Measurements from ENCODE around the gene TBC1D19.

The TBC1D19 gene

DNA sequence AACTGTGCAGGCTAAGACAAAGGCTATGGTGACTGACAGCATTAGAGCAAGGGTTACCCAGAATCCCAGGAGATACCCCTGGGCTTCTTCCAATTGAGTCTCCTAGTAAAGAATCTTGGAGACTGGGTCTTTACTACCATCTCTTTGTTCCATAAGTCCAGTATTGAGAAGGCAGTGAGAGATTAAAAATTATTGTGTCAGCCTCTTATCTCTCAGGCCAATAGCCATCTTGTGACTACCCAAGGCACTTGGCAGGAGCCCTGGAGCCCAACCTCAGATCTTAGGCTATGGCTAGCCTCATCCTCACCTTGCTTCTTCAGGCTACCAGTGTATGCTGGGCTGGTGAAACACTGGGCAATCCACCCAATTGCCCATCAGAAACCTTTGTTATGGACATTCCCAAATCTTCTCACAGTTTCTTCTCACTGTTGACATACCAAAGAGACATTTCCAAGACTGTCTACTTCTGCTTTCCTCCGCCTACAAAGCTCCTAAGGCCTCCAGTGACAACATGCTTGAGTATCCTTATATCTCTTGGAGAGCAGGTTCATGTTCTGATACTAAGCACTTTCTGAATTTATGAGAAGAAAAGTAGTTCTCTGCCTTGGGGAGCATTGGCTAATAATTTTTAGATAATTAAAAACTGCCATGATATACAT lies 200.5 kb downstream of the TBC1D19 start:
- no peak for DNase-seq

DNA sequence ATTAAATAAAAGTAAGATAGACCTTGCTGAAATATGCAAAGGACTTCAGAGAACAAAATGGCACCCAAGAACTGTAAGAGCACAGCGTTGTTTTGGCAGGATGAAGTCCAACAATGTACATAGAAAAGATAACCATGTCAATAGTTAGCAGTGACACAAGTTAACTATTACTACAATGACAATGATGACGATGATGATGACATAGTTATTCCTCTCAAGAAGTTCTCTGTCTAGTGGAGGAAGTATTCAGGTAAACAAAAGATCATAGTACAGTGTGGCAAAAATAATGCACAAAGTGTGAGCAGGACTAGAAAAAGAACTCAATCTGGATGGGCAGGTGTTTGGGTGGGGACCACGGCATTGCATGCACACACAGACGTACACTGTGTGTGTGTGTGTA lies 201.4 kb downstream of the TBC1D19 start:
- DNase-seq: no peak

DNA sequence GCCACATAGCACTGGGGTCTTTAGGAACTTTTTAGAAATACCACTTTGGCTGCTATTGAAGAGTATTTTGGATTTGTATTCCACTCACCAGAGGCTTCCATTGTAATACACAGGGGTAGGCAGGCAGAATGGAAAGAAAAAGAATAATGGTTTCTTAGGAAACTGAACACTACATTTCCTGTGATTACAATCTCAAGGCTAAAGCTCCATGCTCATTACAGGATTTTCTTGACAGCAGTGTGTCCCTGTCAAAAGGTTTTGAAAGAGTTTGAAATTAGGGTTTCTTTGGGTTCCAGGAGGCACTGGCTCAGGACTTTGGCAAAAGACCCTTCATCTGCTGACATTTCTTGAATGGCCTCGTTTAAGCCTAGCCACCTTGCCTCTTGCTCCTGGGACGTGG lies 201.9 kb downstream of the TBC1D19 start:
- no peak for DNase-seq

DNA sequence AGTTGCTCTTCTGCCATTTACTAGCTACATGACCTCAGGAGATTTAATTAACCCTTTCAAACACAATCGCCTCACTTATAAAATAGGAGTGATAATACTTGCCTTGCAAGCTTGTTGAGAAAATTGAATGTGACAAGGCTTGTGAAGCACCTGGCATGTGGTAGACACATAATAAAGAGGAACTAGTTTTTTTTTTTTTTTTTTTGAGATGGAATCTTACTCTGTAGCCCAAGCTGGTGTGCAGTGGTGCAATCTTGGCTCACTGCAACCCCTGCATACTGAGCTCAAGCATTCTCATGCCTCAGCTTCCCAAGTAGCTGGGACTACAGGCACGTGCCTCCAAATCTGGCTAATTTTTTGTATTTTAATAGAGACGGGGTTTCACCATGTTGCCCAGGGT lies 203.0 kb downstream of the TBC1D19 start:
- DNase-seq: no peak

DNA sequence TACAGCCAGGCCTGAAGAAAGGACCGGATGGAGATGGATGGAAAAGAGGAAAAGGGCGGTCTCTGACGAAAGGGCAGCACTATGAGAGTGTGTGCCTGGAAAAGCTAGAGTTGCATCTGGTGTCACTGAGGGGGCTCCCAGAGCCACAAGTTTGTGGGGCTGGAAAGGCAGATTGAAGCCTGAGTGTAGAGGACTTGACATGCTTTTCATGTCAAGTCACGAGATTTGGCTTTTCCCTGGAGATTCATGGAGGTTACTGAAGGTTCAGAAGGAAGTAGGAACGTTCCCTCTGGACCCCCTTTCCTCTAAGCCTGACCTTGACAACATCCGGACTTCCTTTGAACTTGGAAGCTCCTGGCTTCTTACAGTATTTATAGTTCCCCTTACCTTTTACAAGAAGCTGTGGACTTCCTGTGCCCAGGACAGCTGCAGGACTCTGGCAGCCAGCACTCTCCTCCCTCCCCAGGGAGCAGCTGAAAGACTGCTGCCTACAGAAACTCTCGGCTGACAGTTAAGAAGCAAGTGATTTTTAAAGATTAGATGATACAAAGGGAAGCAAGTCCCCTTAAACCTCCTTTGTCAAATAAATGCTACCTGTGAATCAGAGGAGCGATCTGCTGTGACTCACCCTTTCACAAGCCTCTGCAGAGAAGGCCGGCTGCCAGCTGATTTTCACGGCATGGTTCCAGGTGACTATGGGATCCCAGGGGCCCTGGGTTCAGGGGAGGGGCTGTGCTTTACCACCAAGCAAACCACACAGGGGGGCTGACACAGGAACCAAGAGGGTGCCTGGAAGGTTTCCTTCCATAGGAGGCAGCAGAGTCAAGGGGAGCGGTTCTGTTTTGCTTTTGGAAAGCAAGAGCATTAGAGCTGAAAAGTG lies 203.8 kb downstream of the TBC1D19 start:
- no peak for DNase-seq

DNA sequence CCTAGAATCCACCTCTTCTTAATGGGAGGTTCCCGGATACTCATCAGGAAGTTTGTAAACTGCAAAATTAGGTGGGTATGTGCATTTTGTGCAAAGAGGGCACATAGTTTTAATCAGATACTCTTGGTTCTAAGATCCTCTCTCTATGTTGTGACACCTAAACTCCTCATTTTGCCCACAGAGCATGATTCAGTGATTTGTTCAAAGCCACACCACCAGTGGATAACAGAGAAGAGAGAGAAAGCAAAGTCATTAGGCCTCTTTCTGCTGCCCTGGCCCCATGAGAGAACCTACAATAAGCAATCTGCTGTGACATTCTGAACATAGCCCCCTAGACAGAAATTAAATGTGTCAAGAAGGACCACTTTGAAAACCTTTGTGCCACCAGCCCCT lies 204.5 kb downstream of the TBC1D19 start:
- DNase-seq: no peak

DNA sequence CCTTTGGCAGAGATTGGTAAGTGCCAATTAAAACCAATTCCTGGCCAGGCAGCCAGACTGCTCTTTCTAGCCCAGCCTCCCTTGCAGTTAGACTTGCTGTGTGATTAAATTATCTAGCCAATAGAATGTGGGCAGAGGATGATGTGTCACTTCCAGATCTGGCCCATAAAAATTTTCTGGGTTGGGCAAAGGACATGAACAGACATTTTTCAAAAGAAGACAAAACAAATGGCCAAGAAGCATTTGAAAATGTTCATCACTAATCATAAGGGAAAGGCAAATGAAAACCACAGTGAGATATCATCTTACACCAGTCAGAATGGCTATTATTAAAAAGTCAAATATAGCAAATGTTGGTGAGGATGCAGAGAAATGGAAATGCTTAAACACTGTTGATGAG lies 205.3 kb downstream of the TBC1D19 start:
- no peak for DNase-seq

DNA sequence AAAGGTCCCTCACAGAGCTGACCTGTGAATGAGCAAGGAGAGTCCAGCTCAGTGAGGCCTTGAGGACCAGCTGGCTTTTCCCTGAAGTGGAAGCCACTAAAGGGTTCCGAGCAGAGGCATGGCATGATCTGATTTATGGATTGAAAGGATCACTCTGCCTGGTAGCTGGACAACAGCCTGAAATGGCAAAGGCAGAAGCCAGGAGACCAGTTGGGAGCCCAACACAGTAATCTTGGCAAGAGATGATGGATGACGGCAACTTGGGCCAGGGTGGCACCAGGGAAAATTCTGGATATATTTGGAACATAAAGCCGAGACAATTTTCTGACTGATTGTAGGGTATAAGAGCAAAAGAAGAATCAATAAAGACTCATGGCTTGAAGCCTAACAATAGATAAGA lies 207.5 kb downstream of the TBC1D19 start:
- DNase-seq: no peak

DNA sequence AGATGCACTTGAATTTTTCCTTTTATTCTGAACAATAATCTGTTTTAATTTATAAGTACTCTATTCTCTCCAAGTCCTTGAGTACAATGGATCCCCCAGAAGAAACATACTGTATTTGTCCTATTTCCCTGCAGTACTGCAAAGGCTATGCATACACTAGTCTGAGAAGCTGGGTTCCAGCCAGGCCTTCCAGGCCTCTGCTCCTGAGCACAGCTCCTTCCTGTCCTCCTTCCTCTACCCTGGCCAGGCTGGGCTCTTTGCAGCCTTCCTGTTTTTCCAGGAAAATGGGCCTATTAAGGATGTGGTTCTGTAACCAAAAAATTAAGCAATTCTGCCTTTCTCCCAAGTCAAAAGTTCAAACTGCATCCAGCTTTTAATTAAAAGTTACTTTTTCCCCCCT lies 208.8 kb downstream of the TBC1D19 start:
- no peak for DNase-seq

DNA sequence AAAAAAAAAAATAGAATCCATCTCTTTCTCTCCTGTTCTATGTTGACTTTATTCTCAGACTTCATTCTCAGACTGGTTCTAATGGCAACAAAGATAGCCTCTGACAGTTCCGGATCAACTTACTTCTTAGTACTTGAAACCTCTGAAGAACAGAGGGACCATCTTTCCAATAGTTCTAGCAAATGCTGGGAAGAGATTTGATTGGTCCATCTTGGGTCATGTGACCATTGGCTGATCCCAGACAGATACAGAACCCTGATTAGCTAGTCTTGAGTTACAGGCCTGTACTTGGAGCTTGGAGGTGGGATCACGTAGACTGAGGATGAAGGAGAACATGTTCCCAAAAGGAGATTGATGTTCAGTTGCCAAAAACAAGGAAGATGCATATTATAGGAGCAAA lies 209.9 kb downstream of the TBC1D19 start:
- DNase-seq: no peak

DNA sequence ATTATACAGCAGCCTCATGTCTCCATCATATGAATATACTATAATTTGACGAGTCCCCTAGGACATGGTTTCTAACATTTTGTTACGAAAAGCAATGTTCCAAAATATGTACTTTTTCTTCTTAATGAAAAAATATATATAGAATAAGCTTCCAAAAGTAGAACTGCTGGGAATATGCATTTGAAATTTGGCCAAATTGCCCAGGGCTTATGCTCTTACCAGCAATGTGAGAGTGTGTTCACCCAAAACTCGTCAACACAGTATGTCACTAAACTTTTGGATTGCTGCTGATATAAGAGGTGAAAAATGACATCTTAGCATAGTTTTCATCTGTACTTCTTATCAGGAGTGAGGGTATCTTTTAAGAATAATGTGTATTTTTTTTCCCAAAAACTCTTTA lies 212.2 kb downstream of the TBC1D19 start:
- no peak for DNase-seq

DNA sequence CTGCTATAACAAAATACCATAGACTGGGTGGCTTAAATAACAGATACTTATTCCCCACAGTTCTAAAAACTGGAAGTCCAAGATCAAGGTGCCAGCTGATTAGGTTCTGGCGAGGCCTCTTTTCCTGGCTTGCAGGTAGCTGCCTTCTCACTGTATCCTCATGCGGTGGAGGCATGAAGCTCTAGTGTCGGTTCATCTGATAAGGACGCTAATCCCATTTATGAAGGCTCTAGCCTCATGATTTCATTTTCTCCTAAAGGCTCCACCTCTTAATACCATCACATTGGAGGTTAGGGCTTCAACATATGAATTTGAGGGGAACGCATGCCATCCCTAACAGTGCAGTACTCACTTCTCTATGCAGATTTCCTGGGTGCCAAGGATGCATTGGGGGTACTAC lies 218.9 kb downstream of the TBC1D19 start:
- DNase-seq: no peak

DNA sequence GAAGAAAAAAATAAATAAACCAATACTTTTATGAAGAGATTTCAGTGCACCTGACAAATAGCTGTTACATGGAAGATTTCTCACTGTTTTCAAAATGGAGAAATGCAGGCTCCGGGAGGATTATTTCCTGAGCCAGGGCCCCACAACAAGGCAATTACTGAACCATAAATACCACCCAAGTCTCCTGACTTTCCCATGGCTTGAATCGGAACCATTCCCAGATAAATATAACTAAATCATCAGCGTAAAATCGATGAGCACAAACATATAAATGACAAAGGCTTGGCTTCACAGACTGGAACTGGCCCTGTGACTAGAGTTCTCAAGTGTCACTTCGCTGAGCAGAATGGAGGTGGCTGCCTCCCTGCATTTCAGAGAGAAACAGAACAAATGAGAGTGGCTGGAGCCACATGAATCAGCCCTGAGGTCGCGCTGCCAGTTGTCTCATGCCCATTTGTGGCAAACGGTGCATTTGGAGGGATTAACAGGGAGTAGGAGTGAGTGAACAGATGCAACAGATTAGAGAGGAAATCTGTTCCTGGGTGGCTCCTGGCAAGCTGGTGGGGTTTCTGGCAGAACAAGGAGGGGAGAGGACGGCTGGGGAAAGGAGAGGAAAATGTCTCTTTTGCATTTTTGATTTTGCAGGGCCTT lies 219.5 kb downstream of the TBC1D19 start:
- DNase-seq: no peak

DNA sequence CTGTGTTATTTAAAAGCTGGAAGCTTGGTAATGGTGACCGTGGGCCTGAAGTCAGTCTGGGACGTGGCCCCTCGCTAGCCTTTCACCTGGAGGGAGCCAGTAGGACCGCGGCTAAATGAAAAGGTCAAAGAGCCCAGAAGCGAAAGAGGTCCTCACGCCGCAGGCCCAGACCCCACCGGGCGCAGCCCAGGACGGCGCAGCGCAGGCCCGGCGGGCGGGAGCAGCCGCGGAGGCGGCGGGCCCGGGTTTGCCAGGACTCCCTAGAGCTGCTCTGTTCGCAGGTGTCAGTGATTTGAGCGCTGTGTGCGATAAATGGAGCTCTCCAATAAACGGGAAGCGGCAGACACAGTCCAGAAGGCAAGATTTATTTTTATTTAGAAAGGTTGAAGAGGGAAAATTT lies 220.6 kb downstream of the TBC1D19 start:
- no peak for DNase-seq

DNA sequence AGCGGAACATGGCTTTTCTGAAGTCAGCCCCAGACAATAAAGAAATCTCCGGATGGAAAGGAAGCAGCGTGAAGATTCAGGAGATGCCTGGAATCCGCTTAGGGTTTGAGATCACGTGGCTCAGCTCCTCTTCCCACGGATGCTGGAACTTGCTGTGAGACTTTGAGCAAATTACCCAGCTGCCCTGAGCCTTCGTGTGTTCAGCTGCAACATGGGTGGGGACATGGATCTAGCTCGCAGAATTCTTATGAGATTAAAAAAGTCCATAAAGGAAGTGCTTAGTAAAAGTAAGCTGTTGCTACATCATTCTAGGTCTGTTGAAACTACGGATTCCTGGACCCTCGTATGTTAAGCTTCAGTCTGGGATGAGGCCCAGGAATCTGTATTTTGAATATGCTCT lies 221.0 kb downstream of the TBC1D19 start:
- DNase-seq: no peak

Measured in T-helper 2 cell (primary cell).